ENCODE data around the gene PITX2.
A peak's percentile ranks its signal among the peaks of the same experiment; 100 is the strongest.
"Not testable (repeated sequence)": the region's sequence is repeated elsewhere in the genome, so short reads cannot be mapped to it uniquely, and the experiment has no call there.

Gene PITX2

GRCh38 chr4:110610940-110611831 lies 11.7 kb downstream of the PITX2 start:
- DNase-seq (ENCODE audit: low read depth): no peak

DNA sequence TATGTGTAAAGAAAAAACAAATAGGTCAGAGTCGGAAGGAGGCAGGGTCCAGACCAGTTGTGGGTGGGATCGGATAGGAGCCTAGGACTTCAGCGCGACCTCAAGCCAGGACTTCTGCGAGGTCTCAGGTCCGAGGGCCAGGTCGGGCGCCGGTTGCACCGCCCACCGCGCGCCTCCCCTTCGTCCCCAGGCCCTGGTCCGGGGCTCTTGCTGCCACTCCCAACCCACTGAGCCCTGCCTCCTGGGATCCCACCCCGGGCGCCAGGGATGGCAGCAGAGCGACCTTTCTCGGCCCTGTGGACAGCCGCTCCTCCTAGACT lies 12.3 kb downstream of the PITX2 start:
- DNase-seq (ENCODE audit: low read depth): no peak

DNA sequence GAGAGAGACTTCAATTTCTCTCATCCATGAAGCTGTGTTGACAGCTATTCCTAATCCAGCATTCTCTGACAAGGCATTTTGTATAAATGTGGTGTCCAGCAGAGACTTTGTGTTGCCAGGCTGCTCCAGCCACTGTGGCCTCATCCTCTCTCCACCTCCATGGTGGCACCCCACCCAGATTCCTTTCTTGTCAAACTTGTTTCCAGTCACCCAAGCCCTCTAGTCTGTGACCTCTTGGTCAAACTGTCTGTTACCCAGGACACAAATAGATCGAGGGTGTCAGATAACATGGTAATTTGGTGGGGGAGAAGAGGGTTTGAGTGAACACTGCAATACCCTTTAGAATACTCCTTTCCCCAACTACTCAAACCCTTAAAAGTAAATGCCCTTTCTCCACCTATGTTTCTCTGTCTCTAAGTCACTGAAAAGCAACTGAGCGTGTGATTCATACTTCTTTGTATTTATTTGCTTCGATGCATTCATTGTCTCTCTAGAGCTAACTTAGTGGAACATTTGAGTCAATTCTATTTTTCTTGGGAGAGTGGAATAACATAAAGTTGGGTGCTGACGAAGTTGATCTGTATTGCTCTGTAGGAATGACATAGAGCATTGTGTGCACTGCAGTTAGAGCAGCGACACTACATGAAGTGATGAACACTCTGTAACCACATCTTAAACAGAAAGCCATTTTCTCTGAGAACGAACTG lies 13.7 kb downstream of the PITX2 start:
- no peak for DNase-seq (ENCODE audit: low read depth)

GRCh38 chr4:110605077-110605476 lies 17.8 kb downstream of the PITX2 start:
- DNase-seq (ENCODE audit: low read depth): no peak

- DNase-seq (ENCODE audit: low read depth): no peak
These were observed 20.8 kb downstream of the PITX2 start for GRCh38 chr4:110602061-110602460.

- DNase-seq (ENCODE audit: low read depth): no peak
These were observed 25.3 kb downstream of the PITX2 start for GRCh38 chr4:110597582-110597981.

DNA sequence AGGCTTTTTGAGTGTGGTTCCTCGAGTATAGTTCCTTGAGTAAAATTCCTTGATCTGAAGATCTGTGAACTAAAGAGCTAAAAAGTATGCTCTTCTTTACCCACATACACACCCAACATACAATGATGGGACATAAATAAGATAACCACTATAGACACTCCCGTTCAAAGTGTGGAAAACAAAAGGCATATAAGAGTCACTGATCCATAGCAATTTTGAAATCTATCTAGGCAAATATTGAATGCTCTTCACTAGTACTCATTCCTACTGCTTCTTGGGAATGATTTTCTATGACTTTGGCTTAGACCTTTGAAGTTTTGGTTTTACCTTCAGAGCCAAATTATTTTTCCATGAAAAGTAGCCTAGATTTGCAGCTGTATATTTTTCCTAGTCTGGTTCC lies 26.4 kb downstream of the PITX2 start:
- DNase-seq (ENCODE audit: low read depth): no peak

DNA sequence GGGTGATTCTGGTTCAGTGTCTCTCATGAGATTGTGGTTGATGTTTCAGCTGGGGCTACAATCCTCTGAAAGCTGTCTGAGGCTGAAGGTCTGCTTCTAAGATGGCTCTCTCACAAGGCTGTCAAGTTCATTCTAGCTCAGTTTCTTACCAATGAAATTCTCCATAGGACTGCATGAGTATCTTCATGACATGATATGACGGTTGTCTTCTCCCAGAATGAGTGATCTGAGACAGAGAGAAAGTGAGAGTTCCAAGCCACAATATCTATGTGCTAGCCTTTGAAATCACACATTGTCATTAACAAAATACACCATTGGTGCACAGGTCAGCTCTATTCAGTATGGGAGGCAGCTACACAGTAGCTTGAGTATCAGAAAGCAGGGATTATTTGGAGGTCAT lies 27.3 kb downstream of the PITX2 start:
- no peak for DNase-seq (ENCODE audit: low read depth)

GRCh38 chr4:110589297-110589696 lies 33.6 kb downstream of the PITX2 start:
- DNase-seq (ENCODE audit: low read depth): no peak

GRCh38 chr4:110587666-110588285 lies 35.1 kb downstream of the PITX2 start:
- DNase-seq (ENCODE audit: low read depth): no peak

DNA sequence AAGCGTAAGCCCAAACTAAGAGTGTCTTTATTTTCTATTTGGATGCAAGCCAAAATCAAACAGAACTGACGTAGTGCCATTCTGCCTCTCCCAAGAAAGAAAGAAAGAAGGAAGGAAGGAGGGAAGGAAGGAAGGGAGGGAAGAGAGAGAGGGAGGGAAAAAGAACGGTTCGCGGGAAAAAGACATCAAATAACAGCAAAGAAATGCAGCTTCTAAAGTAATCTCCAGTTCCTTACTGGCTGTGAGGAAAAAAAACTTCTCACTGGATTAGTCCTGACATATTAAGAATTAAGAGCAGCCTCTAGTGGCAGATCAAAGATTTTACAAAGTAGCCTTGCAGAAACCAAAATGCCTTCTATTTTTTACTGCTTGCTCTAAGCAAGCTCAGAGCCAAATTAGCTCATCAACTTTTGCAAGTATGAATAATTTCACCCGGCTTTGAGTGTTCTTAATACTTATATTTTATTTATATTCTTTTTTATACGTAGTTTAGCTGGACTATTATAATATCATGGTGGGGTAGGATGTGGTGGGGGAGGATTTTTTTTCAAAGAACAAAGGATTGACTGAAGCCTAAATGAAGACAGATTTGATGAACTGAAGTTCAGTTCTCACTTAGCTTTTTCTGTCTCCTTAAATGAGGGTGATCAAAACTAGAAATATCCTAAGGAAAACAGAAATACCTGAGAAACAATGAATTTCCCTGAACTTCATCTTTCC lies 36.6 kb downstream of the PITX2 start:
- DNase-seq (ENCODE audit: low read depth): peak; percentile 30

DNA sequence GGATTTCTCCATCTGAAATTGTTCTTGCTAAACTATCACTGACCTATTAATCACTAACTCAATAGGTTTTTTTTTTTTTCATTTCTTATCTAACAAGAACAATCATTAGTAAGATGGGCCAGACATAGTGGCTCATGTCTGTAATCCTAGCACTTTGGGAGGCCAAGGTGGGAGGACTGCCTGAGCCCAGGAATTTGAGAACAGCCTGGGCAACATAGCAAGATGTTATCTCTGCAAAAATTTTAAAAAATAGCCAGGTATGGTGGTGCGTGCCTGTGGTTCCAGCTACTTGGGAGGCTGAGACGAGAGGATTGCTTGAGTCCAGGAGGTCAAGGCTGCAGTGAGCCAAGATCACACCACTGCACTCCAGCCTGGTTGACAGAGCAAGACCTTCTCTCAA lies 46.2 kb downstream of the PITX2 start:
- DNase-seq (ENCODE audit: low read depth): not testable (repeated sequence)
